Psoas muscle (tissue), 8 donors: ENCODE measurements around the gene KIF6. TPM values are rescaled to one million over a fixed set of nuclear protein-coding genes. Genes with fewer than 3 reads are reported as not detected.

Experiments
- ATAC-seq, 4 donors: fragments of 200-7000 bp; cut with Tn5 transposase; one replicate each; pipeline ENCODE4 v1.9.1; 2020; ENCODE audit warnings: moderate library complexity in 3 of 4, mild to moderate bottlenecking in 2 of 4
- DNase-seq, 2 donors: peaks; one replicate each; pipeline ENCODE4 v3.0.0-alpha.2; 2020
- H3K27ac ChIP-seq: fragments of 200-600 bp; one replicate; pipeline ENCODE4 v1.8.0; 2022
- H3K27me3 ChIP-seq, 3 donors: fragments of 200-600 bp in 1 of 3; one replicate each; pipeline versions ENCODE4 v1.6.1 to v1.8.0; 2013 to 2022; ENCODE audit warnings: low read length in 2 of 3, mild to moderate bottlenecking in 2 of 3, moderate library complexity in 1 of 3; ENCODE audit not compliant: insufficient read depth in 3 of 3
- H3K36me3 ChIP-seq, 2 donors: fragments of 200-600 bp in 1 of 2; one replicate each; pipeline versions ENCODE4 v1.6.1 to v1.8.0; 2013 to 2022; ENCODE audit warnings: low read depth in 1 of 2, mild to moderate bottlenecking in 1 of 2, moderate library complexity in 1 of 2; ENCODE audit not compliant: insufficient read depth in 1 of 2
- H3K4me1 ChIP-seq: fragments of 200-600 bp; one replicate; pipeline ENCODE4 v1.8.0; 2022
- H3K4me3 ChIP-seq: fragments of 200-600 bp; one replicate; pipeline ENCODE4 v1.8.0; 2022; ENCODE audit warnings: mild to moderate bottlenecking
- H3K9me3 ChIP-seq: fragments of 200-600 bp; one replicate; pipeline ENCODE4 v1.8.0; 2022
- CTCF ChIP-seq: fragments of 200-600 bp; IDR thresholded peaks from one replicate; pipeline ENCODE4 v1.8.0; 2022; ENCODE audit warnings: antibody characterized with exemption
- WGBS, 3 donors: extraction: QIAGEN DNeasy Blood & Tissue Kit; methylation state at CpG; one replicate each; pipeline versions ENCODE4 v1.1.6 to v1.1.7; 2013; 5-methylcytosine and 5-hydroxymethylcytosine counted together
- intact Hi-C, 2 donors: fragments of 100-400 bp; cut with DNase I; formaldehyde crosslinking; loops; one replicate each; pipeline versions ENCODE4 v1.11.0 to v1.14.2; 2022
- polyA plus RNA-seq, 3 donors: library from polyadenylated mRNA; stranded (reverse); fragments of 200-250 nt; gene quantifications; one replicate each; pipeline ENCODE4 v1.2.3, GENCODE V29; 2013
- total RNA-seq, 4 donors: library from RNA; stranded (reverse); fragmentation: NEBNext Ultra II Directional in 2 of 4; extraction: Animal tissue kit (Norgen Biotek cat#: 25700) in 2 of 4; gene quantifications; one replicate each; pipeline versions ENCODE4 v1.2.1 to v1.2.4, GENCODE V29; 2021 to 2023
- donor health status: healthy with polysubstance abuse.
- donor health status: DM: no; HTN: no; CAD: no; lungs with moderate emphysema.
- donor health status: Bipolar disorder and iron deficiency.
- donor health status: healthy.
- donor health status: DM: yes; HTN: yes; CAD: no.
- donor health status: DM: no; HTN: no; CAD: no.
- donor health status: DM: no; HTN: no; CAD: no.
- donor health status: DM: yes; HTN: yes; CAD: no.

KIF6 gene
- total and polyA plus RNA-seq, 7 donors: 0.03 to 0.17 (median 0.09) TPM; not detected in 2

GRCh38 chr6:39330057-39330456, 395.2 kb downstream of the KIF6 start:
- TF ChIP-seq CTCF: no peak
- Histone ChIP-seq H3K4me3 (no peak overlapping the region), H3K4me1 (no peaks in the 10 kb centered on the region), H3K27me3 (peaks cover 0 to 2% (median 0%) of the 10 kb centered on the region in 3 donors), H3K9me3 (no peaks in the 10 kb centered on the region), H3K27ac (no peak overlapping the region), H3K36me3 (no peaks in the 10 kb centered on the region)
- intact Hi-C loops: no loop called here
- DNase-seq (no peak), ATAC-seq (no peak)
- 78 to 89% (median 86%) methylated on average over 3 of the region's 3 CpGs for WGBS, 3 donors

- 88 to 89% (median 89%) methylated on average over 12 of the region's 12 CpGs for WGBS, 3 donors
- no peak for TF ChIP-seq CTCF
- no peaks in the 10 kb centered on the region for H3K9me3 ChIP-seq
- intact Hi-C loops: no loop called here
- peaks cover 0 to 2% (median 0%) of the 10 kb centered on the region in 3 donors for H3K27me3 ChIP-seq
- H3K27ac ChIP-seq: no peak overlapping the region
- H3K36me3 ChIP-seq: no peaks in the 10 kb centered on the region
- ATAC-seq (no peak), DNase-seq (no peak)
- no peaks in the 10 kb centered on the region for H3K4me1 ChIP-seq
- no peak overlapping the region for H3K4me3 ChIP-seq
Measured at GRCh38 chr6:39328066-39328465, 397.1 kb downstream of the KIF6 start.

- ATAC-seq: no peak
- Histone ChIP-seq H3K27me3 (peaks cover 0 to 2% (median 0%) of the 10 kb centered on the region in 3 donors), H3K27ac (no peak overlapping the region), H3K4me3 (no peak overlapping the region), H3K4me1 (no peaks in the 10 kb centered on the region), H3K36me3 (no peaks in the 10 kb centered on the region), H3K9me3 (no peaks in the 10 kb centered on the region)
- TF ChIP-seq CTCF: no peak
- no peak for DNase-seq
- 70 to 75% (median 70%) methylated on average over 5 of the region's 5 CpGs for WGBS, 3 donors
- intact Hi-C loops: no loop called here
Measured at GRCh38 chr6:39327507-39327906, 397.7 kb downstream of the KIF6 start.

- no peaks in the 10 kb centered on the region for H3K9me3 ChIP-seq
- no peak within 1 kb of the TSS for H3K4me3 ChIP-seq
- H3K27me3 ChIP-seq: peaks cover 0 to 2% (median 0%) of the 10 kb centered on the region in 3 donors
- intact Hi-C loops: no loop called here
- H3K27ac ChIP-seq: no peak within 1 kb of the TSS
- no peak for ATAC-seq
- no peaks in the 10 kb centered on the region for H3K4me1 ChIP-seq
- no peaks in the 10 kb centered on the region for H3K36me3 ChIP-seq
- 71 to 84% (median 80%) methylated on average over 10 to 11 of the region's 11 CpGs for WGBS, 3 donors
- no peak for DNase-seq
- TF ChIP-seq CTCF: no peak
Measured at GRCh38 chr6:39322306-39322850, 402.8 kb downstream of the KIF6 start, which contains the start of gene KCNK16. Gene KCNK16, minus strand, starts transcription at chr6:39322702. Its CDS starts 162 bp downstream, at chr6:39322540.

GRCh38 chr6:39321761-39322160, 403.4 kb downstream of the KIF6 start:
- no peak for TF ChIP-seq CTCF
- H3K9me3 ChIP-seq: no peaks in the 10 kb centered on the region
- no peaks in the 10 kb centered on the region for H3K36me3 ChIP-seq
- ATAC-seq (no peak), DNase-seq (no peak)
- intact Hi-C loops: no loop called here
- WGBS, 3 donors: 62 to 72% (median 63%) methylated on average over 5 of the region's 5 CpGs
- H3K4me1 ChIP-seq: no peaks in the 10 kb centered on the region
- no peak overlapping the region for H3K27ac ChIP-seq
- H3K27me3 ChIP-seq: peaks cover 0 to 2% (median 0%) of the 10 kb centered on the region in 3 donors
- no peak overlapping the region for H3K4me3 ChIP-seq
